ENCODE measurements around the gene BBC3. TPM values are rescaled to one million over a fixed set of nuclear protein-coding genes. Genes with fewer than 3 reads are reported as not detected.
A peak's percentile ranks its signal among the peaks of the same experiment; 100 is the strongest.
"Not testable (repeated sequence)": the region's sequence is repeated elsewhere in the genome, so short reads cannot be mapped to it uniquely, and the experiment has no call there.

Gene BBC3
- total RNA-seq, 1 donor from 2014 or later: 26.9 TPM

GRCh38 chr19:47257411-47258169, 26.6 kb upstream of the BBC3 start:
- DNase-seq: no peak

GRCh38 chr19:47256693-47257410, 25.9 kb upstream of the BBC3 start:
- peak; percentile 99 for DNase-seq

- peak; percentile 96 for DNase-seq
Observed at GRCh38 chr19:47255879-47256692, 25.1 kb upstream of the BBC3 start, which contains the start of gene CCDC9. CCDC9 (plus strand) TSS chr19:47256525; CDS start chr19:47258401, 1,876 bp downstream.

GRCh38 chr19:47253970-47254369, 23.0 kb upstream of the BBC3 start:
- no peak for DNase-seq

GRCh38 chr19:47253467-47253881, 22.5 kb upstream of the BBC3 start:
- DNase-seq: no peak

GRCh38 chr19:47253016-47253415, 22.0 kb upstream of the BBC3 start:
- not testable (repeated sequence) for DNase-seq

GRCh38 chr19:47247308-47247990, 16.4 kb upstream of the BBC3 start:
- peak; percentile 84 for DNase-seq

GRCh38 chr19:47243776-47244547, 13.0 kb upstream of the BBC3 start:
- peak; percentile 99 for DNase-seq

GRCh38 chr19:47243364-47243775, 12.4 kb upstream of the BBC3 start:
- DNase-seq: no peak

- DNase-seq: no peak
Observed at GRCh38 chr19:47241919-47242577, 11.0 kb upstream of the BBC3 start.

- DNase-seq: peak; percentile 85
Observed at GRCh38 chr19:47240996-47241918, 10.3 kb upstream of the BBC3 start.

- DNase-seq: no peak
Observed at GRCh38 chr19:47240556-47240955, 9.6 kb upstream of the BBC3 start.

GRCh38 chr19:47239610-47240296, 8.8 kb upstream of the BBC3 start:
- DNase-seq: peak; percentile 74

GRCh38 chr19:47239152-47239551, 8.2 kb upstream of the BBC3 start:
- DNase-seq: no peak

- DNase-seq: no peak
Observed at GRCh38 chr19:47236072-47236675, 5.2 kb upstream of the BBC3 start.

GRCh38 chr19:47232422-47233211, 1.6 kb upstream of the BBC3 start:
- DNase-seq: peak; percentile 74

- peak; percentile 92 for DNase-seq
Observed at GRCh38 chr19:47231215-47232054, 436 bp upstream of the BBC3 start.
